Activated CD4-positive, alpha-beta T cell treated with anti-CD3 and anti-CD28 coated beads, Interleukin-10, Interleukin-2, amounts not matched to agents 100 ng/mL and 50 ng/mL, durations not matched to agents 16 hours and 8 hours (primary cell): ENCODE measurements around the gene SPOP.
A peak's percentile ranks its signal among the peaks of the same experiment; 100 is the strongest.
"Not testable (repeated sequence)": the region's sequence is repeated elsewhere in the genome, so short reads cannot be mapped to it uniquely, and the experiment has no call there.

Experiments
- DNase-seq: peaks from one replicate; pipeline ENCODE4 v3.0.0-alpha.2; 2020

SPOP gene

DNA sequence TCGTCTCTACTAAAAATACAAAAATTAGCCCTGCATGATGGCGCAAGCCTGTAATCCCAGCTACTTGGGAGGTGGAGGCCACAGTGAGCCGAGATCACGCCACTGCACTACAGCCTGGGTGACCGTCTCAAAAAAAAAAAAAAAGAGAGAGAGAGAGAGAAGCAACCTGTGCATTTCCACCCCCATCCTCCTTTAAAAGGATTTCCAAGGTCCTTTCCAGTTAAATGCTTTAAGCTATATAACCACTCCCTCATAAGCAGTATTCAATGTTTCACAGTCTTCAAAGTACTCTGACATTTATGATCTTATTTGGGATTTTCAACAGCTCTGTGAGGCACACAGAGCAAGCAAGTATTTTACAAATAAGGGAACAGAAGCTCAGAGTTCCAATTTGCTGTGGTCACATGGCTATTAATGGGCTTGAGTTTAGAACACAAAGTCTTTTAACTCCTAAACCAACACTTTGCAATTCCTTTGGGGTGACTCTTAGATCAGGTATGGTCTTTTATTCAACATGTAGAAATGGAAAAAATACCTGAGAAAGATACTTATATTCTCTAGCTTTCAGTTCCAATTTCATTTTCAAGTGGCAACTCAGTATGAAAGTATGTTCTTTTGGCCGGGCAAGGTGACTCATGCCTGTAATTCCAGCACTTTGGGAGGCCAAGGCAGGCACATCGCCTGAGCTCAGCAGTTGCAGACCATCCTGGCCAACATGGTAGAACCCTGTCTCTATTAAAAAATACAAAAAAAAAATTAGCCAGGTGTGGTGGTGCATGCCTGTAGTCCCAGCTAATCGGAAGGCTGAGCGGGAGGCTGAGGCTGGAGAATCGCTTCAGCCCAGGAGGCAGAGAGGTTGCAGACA, 31.3 kb downstream of the SPOP start:
- peak; percentile 78 for DNase-seq

DNA sequence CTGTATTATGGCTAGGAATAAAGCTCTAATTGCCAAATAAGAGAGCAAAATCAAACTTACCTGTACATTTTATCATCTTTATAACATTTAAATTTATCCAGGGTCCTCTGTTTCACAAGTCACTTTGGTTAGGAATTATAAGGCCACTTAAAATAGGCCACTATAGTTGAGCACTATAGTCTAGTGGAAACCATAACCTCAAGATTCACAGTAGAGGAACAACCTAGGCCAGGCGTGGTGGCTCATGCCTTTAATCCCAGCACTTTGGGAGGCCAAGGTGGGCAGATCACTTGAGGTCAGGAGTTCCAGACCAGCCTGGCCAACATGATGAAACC, 31.9 kb downstream of the SPOP start:
- DNase-seq = not testable (repeated sequence)

DNA sequence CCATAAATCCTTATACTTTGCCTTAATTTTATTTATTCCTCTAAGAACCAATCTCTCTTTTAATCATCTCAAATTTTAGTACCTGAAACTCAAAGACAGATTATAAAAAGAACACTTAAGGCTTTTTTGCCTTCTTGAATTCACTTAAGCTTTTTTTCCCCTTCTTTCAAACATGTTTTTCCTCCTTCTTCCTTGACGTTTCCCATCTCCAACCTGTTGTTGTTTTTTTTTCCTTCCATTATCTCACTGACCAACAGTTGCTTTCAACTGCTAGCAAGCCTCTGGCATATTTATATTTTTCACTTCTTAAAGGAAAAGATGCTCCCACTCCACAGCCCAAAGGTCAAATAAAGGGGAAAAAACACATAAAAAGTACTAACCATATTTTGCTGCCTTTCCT, 32.2 kb downstream of the SPOP start:
- no peak for DNase-seq

DNA sequence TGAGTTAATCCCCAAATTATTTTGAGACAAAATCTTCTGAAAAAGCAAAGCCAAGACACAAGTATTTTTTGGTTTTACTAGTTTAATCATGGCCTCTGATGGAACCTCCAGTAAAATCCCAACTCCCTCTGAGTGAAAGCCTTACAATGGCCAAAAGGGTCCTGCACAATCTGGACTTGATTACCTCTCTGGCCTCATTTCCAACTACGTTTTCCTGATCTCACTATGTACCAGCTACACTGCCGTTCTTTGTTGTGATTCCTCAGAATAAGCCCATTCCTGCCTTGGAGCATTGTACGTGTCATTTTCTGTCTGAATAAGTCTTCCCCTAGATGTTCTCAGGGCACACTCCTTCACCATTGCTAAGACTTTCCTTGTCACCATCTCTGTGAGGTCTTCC, 37.3 kb downstream of the SPOP start:
- no peak for DNase-seq

DNA sequence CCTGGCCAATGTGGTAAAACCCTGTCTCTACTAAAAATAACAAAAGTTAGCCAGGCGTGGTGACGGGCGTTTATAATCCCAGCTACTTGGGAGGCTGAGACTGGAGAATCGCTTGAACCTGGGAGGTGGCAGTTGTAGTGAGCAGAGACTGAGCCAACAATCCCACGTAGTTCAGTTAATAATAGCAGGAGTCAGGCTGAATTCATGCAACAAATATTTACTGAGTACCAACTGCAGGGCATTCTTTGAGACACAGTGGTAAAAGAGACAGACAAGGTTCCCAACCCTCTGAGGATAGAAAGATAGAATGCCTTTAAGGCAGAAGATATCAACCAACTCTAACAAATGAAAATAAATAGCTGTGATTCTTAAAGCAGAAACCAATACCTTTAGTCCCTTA, 39.1 kb downstream of the SPOP start:
- no peak for DNase-seq

DNA sequence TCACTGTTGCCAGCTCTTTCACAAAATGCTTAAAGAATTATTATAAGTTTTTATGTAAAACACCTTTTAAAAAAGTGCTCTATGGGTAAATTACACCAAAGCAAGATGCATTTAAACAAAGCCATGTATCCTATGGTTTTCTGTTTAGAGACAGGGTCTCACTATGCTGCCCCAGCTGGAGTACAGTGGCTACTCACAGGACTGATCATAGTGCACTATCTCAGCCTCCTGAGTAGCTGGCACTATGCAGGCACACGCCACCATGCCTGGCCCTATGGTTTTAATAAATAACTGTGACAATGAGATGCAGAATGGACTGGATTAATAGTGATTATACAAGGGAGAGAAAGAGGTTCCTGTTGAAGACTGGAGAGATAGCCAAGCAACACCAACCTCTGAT, 40.2 kb downstream of the SPOP start:
- no peak for DNase-seq

DNA sequence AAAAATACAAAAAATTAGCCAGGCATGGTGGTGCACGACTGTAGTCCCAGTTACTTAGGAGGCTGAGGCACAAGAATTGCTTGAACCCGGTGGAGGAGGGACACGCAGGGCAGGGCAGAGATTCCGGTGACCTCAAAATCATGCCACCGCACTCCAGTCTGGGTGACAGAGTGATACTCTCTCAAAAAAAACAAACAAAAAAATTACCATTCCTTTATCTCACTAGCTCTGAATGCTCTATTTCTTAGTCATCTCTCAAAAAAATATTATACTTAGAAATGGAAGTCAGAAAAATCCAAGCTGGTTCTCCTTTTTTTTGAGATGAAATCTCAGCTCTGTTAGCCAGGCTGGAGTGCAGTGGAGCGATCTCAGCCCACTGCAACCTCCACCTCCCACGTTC, 40.8 kb downstream of the SPOP start:
- no peak for DNase-seq

DNA sequence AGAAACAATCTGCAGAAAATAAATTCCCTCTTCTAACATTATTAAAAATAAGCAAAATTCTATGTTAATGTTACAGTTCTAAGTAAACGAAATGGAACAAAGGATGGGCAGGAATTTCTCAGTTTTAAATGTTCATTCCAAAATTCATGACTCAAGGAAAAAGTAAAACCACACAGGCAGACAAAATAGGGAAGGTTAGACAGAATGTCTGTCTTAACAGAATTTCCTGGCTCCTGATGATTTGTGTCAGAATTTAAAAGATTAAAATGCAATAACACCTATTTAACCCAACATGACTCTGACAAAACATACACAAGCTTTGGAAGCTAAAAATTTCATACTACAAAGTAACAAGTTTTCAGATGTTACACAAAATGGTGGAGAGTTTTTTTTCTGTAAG, 42.8 kb downstream of the SPOP start:
- no peak for DNase-seq

DNA sequence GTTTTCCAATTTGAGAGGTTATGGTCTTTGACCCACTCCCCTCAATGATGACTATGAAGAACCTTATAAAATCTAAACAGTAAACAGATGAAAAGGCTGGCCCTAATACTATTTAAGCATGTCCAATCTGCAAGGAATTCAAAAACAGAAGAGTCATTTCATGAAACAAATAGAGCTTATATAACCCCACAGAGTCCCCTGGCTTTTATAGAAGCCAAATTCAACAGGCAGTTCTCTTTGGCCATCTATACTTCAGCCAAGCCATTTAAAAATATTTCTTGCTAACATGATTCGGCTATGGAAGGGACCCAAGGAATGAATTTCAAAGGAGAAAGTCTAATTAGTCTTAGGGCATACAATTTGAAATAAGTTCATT, 43.4 kb downstream of the SPOP start:
- DNase-seq = no peak

DNA sequence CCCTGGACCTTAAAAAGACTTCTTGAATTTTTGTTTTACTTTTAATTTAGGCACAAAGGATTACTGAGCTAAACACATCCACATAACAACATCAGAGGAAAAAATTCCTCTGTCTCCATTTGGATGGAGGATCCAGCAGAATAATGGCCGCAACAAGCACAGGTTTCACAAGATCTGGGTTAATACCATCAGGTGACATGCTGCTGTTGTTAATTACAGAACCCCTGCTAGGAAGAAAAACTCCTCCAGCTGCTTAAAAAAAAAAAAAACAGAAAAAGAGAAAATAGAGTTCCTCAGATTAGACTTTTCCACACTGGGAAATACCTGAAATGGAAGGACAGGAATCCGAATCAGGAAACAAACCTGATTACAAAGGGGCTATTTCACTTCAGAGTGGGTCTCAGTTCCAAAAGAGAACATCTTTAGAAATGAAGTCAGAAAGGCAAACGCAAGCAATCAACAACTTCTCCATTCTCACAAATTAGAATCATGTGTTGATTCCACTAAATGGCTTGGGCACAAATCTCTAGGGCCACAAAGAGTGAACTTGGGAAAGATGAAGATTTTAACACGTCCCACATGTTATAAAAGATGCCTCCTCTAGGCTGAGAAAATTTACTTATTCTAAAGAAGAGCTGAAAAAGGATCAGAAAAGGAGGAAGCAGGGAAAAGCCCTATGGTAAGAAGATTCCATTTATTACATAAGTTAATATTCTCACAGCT, 44.0 kb downstream of the SPOP start:
- no peak for DNase-seq

DNA sequence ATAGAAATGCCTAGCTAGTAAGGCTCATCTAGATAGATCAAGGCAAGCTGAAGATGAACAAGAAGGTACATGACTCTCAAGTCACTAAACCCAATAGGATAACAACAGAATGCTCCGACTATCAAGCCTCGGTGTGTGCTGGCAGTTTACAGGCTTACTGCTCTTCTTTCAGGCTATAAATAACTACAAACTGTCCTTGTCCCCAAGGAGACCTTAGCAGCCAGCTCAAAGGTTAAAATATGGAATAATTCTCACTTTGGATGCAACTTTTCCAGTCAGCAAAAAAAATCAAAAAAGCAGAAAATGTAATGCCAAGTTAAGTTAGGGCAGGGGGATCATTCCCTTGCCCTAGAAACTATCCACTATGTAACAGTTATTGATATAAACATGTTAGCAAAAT, 44.6 kb downstream of the SPOP start:
- DNase-seq = no peak

DNA sequence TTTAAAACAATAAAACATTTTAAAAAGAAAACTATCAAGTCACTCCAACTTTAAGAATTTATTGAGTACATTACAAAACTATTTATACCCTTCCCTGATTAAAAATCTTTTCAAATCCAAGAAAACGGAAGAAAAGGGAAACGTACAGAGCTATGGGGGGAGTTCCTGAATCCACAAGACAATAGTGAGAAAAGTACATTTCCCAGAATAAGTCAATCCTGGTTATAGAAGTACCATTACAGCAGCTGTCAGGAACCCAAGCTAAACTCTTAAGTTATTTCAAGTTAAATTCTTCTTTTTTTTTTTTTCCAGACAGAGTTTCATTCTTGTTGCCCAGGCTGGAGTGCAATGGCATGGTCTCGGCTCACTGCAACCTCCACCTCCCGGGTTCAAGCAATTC, 45.7 kb downstream of the SPOP start:
- DNase-seq = no peak

DNA sequence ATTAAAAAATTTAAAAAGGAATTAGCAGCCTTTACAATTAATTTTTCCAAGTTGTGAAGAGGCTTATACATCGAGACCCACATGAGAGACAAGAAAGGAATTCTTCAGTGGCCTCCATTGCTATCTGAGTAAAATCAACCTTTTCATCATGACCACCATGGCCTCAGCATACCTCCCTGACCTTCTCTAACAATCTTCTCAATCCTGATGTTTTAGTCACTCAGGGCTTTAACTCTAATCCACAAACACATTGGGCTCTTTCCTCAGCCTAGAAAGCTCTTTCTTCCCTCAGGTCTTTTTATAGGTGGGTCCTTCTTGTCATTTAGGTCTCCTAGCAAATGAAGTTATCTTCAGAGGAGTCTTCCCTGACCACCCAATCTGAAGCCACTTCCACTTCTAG, 46.4 kb downstream of the SPOP start:
- no peak for DNase-seq

DNA sequence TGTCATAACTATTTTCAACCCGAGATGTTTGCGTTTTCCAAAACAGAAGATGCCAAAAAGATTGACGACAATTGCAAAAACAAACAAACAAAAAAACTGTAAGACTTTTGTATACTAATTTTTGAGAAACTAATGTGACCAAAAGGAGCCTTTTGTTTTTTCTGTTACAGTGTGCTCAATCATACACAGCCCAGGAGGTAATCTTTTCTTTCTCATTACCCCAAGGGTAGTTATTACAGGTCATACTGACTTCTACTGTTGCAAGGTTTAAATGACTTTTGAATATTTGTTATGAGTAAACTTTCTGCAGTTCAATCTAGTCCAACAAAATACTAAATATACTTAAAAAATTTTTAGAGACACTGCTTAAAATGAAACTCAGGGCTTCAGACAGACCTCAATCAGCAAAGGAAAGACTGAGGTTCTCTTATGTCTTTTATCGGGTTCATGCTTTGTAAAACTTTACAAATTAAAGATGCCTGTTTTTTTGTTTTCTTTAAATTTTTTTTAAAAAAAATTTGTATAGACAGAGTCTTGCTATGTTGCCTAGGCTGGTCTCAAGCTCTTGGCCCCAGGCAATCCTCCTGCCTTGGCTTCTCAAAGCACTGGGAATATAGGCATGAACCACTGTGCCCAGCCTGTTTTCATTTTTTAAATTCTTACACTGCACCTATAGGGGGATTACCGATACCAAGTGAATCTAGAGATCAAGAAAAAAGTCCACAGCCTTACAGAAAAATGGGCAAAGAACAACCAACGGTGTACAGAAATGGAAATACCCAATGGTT, 47.6 kb downstream of the SPOP start:
- no peak for DNase-seq

DNA sequence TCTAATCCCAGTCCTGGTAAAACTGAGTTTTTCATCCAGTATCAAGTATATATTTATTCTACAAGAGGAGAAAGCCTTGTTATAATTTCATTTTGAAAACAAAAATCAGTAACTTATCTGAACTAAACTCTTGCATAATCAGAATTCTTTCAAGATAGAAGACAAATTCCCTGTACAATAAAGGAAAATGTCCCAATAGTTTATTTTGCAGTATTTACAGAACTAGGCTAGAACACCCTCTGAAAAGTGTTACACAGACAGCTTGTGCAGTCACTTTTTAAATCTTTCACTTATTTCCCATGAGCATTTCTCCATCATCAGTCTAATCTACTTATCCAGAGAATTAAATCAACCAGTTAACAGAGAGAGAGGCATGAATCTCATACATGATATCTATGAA, 48.5 kb downstream of the SPOP start:
- DNase-seq = no peak

DNA sequence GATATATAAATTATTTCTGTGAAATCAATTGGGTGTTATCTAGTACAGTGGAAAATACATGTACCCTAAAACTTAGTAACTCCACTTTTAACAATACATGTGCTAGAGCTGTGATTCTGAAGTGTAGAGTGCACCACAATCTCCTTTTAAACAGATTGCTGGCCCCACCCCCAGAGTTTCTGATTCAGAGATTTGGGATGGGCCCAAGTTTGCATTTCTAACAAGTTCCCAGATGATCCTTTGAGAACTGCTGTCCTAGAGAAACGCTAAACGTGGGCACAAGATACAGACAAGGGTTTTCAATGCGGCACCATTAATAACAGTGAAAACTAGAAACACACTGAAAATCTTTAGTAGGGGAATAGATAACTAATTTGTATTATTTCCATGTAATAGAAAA, 53.0 kb downstream of the SPOP start:
- no peak for DNase-seq

DNA sequence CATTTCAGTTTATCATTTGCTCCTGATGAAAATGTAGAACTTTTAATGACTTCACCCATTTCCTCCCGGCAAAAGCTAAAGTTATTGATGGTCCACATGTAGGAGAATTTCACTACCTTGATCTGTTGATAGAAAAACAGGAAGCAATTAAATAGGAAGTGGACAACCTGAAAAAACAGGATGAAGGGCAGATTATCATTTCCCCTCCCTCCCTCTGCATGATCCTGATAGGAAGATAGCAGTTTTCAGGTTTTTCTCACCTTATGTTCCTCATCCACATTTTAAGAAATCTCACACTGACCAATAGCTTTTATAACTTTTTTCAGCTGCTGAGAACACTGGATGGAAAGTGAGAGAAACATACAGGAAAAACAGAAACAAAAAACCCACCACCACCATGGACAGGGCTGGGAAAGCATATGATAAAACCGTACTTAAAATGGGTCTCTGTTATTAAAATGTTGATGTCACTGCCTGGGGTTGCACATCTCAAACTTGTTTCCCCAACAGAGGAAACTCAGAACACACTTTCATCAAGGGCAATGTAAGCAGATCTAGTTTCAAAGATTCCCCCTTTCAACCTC, 55.9 kb downstream of the SPOP start:
- no peak for DNase-seq

DNA sequence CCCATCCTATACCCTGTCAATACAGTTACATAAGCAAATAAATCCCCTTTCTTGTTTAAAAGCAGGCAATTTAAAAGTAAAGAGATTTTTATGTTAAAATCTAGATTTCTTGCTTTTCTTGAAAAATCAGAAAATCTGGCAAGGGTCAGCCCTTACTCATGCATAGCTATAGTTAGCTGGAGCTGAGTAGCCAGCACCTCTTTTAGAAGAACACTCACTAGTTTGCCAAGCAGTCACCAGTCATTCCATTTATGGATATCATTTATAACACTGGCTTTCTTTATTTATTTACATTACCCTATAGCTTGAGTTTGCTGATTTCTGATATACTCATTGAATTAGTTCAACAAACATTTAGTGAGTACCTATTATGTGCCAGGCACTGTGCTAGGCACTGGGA, 56.5 kb downstream of the SPOP start:
- no peak for DNase-seq

DNA sequence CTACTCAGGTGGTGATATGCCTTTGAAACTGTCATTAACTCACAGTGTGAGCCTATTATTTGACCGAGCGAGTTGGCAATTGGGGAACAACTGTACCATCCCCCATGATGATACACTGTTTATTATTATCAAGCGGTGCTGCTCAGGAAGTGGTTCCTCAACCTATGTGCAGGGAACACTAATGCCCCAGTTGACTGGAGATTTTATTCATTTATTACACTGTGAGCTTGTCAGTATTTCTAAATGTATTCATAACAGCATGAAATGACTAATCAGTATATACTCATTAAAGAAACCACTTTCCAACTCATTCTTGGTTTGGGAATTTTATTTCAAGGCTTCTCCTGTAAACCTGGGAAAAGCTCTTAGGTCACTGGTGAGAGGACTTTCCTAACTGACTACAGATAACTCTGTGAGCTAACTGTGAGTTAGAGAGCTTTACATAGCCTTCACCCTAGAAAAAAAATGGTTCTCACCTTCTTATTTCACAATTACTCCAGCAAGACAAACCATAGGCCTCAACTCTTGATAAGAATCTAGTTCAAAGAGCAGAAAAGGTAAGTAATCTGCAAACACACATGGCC, 59.8 kb downstream of the SPOP start:
- DNase-seq = peak; percentile 30

DNA sequence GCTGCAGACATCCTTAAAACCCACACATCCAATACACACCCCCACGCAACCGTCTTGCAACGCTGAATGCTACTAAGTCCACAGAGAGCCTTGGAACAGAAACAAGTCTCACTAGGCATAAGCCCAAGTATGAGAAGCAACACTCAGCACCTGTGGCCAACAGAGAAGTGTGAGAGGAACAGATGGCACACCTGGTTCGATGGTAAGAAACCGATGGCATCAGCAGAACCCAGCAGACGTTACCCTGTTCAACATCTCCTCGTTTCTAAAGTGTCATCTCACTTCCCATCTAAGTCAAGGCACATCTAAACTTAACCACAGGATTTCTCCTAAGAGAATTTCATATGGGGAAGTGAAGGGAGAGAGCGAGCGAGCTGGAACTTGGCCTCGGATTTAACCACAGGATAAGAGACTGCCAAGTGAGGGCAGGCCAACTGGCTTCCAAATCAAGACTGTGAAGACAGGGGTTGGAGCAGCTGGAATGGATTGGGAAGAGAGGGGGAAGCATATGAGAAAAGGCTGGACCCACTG, 61.2 kb downstream of the SPOP start:
- no peak for DNase-seq

DNA sequence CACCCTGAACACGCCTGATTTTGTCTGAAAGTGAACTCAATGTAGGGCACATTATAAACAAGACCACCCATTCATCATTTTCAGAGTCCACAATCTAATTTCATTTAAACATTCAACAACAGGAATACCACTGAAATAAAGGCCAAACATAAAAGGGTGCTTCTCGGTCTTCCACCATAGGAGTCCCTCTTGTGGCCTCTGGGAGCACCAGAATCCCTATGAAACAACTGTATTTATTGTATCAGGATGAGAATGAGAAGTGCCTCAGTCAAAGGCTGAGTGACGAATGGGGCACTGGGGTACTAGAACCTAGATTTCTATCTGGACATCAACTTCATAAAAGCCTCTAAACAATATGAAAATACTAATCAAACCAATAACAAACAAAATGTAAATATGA, 61.8 kb downstream of the SPOP start:
- DNase-seq = no peak

DNA sequence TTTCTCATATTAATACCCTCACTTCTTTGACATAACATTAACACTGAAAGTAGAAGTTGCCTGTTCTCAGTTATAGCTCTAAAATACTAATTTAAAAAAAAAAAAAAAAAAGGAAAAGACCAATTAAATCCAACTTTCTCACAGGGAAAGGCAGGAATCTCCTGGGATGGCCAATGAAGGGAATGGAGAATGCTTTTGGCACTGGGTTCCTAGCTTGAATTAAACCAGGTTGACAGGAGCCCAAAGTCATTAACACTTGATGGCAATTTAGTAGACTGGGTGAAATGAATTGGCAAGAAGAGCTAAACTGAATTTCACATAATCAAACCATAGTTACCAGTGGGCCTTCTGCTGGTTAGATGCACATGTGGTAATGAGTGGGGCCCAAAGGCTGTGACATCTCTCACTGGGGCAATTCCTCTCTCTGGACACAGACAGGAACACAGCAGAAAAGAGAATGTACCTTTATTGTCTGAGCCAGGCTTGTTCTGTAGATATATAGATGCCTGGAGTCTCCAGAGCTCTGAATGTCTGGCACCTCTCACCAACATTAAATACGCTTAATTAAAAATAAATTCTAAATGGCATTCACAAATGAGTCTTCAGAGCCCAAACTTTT, 64.6 kb downstream of the SPOP start:
- DNase-seq = no peak
